ENCODE results near the gene TRIP12. TPM values are rescaled to one million over a fixed set of nuclear protein-coding genes. Genes with fewer than 3 reads are reported as not detected.

Gene TRIP12
- total and polyA plus RNA-seq, 2 of the 4 experiments (the other 2 are of a cell fraction) = 51.6 to 209 TPM

DNA sequence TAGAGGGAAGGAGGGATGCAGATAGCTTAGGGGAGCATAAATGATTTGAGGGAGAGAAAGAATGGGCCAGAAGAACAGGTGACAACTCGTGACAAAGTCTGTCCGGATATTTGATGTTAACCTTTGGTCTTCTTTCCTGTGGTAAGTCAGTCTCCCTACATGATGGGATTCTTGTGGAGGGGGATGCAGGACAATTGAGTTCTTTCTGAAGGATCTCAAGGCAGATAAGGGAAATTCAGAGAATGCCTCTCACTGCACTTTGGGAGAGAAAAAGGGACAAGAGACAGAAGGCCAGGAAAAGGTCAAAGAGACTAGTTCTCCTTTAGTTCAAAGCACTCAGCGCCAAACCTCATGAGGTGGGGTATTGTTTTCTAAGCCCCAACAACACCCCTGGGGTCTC lies 34.7 kb upstream of the TRIP12 start:
- BruUV-seq (replicated peaks) = no TSS peak
- Histone ChIP-seq H2BK20ac (ENCODE audit: low read depth, low read length) (no peak overlapping the region), H3K27me3 (ENCODE audit: control insufficient read depth, insufficient read depth, low read length) (no peaks in the 10 kb centered on the region), H4K8ac (ENCODE audit: low read depth in 2 of 2, low read length in 2 of 2) (no peak overlapping the region), H3K36me3 (ENCODE audit: control insufficient read depth, insufficient read depth, low read length) (no peaks in the 10 kb centered on the region), H3K56ac (ENCODE audit: extremely low read depth, insufficient read depth, low read length) (no peak overlapping the region), H3K9ac (ENCODE audit: low read depth, low read length) (no peak overlapping the region), H3K9me3 (ENCODE audit: control insufficient read depth, insufficient read depth, low read length) (no peaks in the 10 kb centered on the region), H2AK9ac (replicated peaks; ENCODE audit: low read depth, low read length, poor library complexity) (no peak overlapping the region), H3K4me1 (ENCODE audit: control insufficient read depth, insufficient read depth, low read length) (peaks cover 3% of the 10 kb centered on the region; the same call in 1 of the 2 replicates), H2BK5ac (ENCODE audit: low read depth, low read length, poor library complexity, severe bottlenecking) (no peak overlapping the region), H3K79me1 (ENCODE audit: low read depth in 1 of 2, low read length in 2 of 2) (no peaks in the 10 kb centered on the region), H4K5ac (ENCODE audit: low read depth, low read length) (no peak overlapping the region), H3K4me2 (ENCODE audit: low read depth, low read length) (no peak overlapping the region), H2AK5ac (ENCODE audit: low read depth, low read length) (no peak overlapping the region), H4K91ac (ENCODE audit: insufficient read depth, low read depth, low read length) (no peak overlapping the region), H2BK120ac (ENCODE audit: low read depth, low read length) (no peak overlapping the region), H3K4me3 (ENCODE audit: insufficient read depth, low read depth, low read length) (no peak overlapping the region), H2AFZ (replicated peaks; ENCODE audit: low read length, poor library complexity) (no peak overlapping the region), H2BK15ac (ENCODE audit: low read depth, low read length) (no peak overlapping the region), H3K23ac (ENCODE audit: low read depth, low read length) (no peak overlapping the region), H3K18ac (ENCODE audit: low read depth, low read length) (no peak overlapping the region), H3K9me1 (ENCODE audit: insufficient read depth, low read length) (no peaks in the 10 kb centered on the region), H4K20me1 (ENCODE audit: insufficient read depth, low read length) (no peaks in the 10 kb centered on the region), H3K4ac (ENCODE audit: low read depth, low read length) (no peak overlapping the region), H3K27ac (ENCODE audit: insufficient read depth, low read length) (no peak overlapping the region), H3K14ac (replicated peaks; ENCODE audit: low read depth, low read length) (no peak overlapping the region)
- WGBS, 2 experiments (ENCODE audit: extremely low coverage in 2 of 2, insufficient read length in 1 of 2) = no CpG with 5 or more reads among the region's 3 CpGs
- intact Hi-C loops (cut with micrococcal nuclease) = no loop called here
- no peak for DNase-seq
- in situ Hi-C loops (cut with MboI; ENCODE audit: low sequenced_read_pairs) = no loop called here
- ATAC-seq (ENCODE audit: low read depth) = no peak
- dilution Hi-C loops (cut with HindIII; ENCODE audit: low sequenced_read_pairs, unreplicated experiment) = no loop called here
- no peak for TF ChIP-seq MAFK (IDR thresholded peaks at IDR 0.05; ENCODE audit: low read depth, low read length)
- no peak for TF ChIP-seq RFX5 (IDR thresholded peaks at IDR 0.05; ENCODE audit: low read depth, low read length)
- TF ChIP-seq, protein P1, sequence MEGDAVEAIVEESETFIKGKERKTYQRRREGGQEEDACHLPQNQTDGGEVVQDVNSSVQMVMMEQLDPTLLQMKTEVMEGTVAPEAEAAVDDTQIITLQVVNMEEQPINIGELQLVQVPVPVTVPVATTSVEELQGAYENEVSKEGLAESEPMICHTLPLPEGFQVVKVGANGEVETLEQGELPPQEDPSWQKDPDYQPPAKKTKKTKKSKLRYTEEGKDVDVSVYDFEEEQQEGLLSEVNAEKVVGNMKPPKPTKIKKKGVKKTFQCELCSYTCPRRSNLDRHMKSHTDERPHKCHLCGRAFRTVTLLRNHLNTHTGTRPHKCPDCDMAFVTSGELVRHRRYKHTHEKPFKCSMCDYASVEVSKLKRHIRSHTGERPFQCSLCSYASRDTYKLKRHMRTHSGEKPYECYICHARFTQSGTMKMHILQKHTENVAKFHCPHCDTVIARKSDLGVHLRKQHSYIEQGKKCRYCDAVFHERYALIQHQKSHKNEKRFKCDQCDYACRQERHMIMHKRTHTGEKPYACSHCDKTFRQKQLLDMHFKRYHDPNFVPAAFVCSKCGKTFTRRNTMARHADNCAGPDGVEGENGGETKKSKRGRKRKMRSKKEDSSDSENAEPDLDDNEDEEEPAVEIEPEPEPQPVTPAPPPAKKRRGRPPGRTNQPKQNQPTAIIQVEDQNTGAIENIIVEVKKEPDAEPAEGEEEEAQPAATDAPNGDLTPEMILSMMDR (conservative IDR thresholded peaks at IDR 0.05; ENCODE audit: low read depth, low read length) = no peak
- no peak for TF ChIP-seq CEBPB (IDR thresholded peaks at IDR 0.05; ENCODE audit: low read depth, low read length)
- no peak for TF ChIP-seq NFE2L2 (IDR thresholded peaks at IDR 0.05; ENCODE audit: low read depth, low read length)
- TF ChIP-seq SMC3 (IDR thresholded peaks at IDR 0.05; ENCODE audit: low read depth, low read length) = no peak
- TF ChIP-seq, protein P2, sequence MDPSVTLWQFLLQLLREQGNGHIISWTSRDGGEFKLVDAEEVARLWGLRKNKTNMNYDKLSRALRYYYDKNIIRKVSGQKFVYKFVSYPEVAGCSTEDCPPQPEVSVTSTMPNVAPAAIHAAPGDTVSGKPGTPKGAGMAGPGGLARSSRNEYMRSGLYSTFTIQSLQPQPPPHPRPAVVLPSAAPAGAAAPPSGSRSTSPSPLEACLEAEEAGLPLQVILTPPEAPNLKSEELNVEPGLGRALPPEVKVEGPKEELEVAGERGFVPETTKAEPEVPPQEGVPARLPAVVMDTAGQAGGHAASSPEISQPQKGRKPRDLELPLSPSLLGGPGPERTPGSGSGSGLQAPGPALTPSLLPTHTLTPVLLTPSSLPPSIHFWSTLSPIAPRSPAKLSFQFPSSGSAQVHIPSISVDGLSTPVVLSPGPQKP (IDR thresholded peaks at IDR 0.05; ENCODE audit: borderline replicate concordance, low read depth, low read length) = no peak
- no peak for TF ChIP-seq POLR2A (IDR thresholded peaks at IDR 0.05; ENCODE audit: low read depth, low read length)
- TF ChIP-seq, protein P3, sequence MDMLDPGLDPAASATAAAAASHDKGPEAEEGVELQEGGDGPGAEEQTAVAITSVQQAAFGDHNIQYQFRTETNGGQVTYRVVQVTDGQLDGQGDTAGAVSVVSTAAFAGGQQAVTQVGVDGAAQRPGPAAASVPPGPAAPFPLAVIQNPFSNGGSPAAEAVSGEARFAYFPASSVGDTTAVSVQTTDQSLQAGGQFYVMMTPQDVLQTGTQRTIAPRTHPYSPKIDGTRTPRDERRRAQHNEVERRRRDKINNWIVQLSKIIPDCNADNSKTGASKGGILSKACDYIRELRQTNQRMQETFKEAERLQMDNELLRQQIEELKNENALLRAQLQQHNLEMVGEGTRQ (IDR thresholded peaks at IDR 0.05; ENCODE audit: low read depth, low read length) = no peak
- TF ChIP-seq FOS (IDR thresholded peaks at IDR 0.05; ENCODE audit: low read depth, low read length) = no peak
- TF ChIP-seq MAZ (IDR thresholded peaks at IDR 0.05; ENCODE audit: borderline replicate concordance, low read depth, low read length) = no peak
- no peak for TF ChIP-seq RCOR1 (IDR thresholded peaks at IDR 0.05; ENCODE audit: insufficient replicate concordance, low read length)
- no peak for TF ChIP-seq BHLHE40 (IDR thresholded peaks at IDR 0.05; ENCODE audit: low read depth, low read length)
- TF ChIP-seq MXI1 (IDR thresholded peaks at IDR 0.05; ENCODE audit: borderline replicate concordance, low read depth, low read length) = no peak
- ChIA-PET CTCF (interaction anchor here (0.5 kb wide), 1 partner anchor 857 kb away, joined by 11 read pairs; no protein-coding TSS in a partner anchor), POLR2A (ENCODE audit: unreplicated experiment) (no interaction called here)
